HEK293 (cell line): ENCODE measurements around the gene LEPR.

Experiments used
- CTCF ChIA-PET: fragments of 350-600 bp; formaldehyde crosslinking; extraction: SDS; loops from one replicate; lab custom pipeline; 2021; ENCODE audit warnings: antibody characterized with exemption; lab: Yijun Ruan, JAX
- POLR2A ChIA-PET: fragments of 300-600 bp; formaldehyde crosslinking; extraction: SDS; loops from one replicate; lab custom pipeline; 2020; ENCODE audit warnings: antibody characterized with exemption, inconsistent platforms; lab: Yijun Ruan, JAX
- H3K27ac ChIP-seq: fragments of 200-500 bp; sonication (Bioruptor generic); 2 replicates; pipeline ENCODE4 v1.5.1; 2014; ENCODE audit warnings: low read depth, low read length, control low read depth, inconsistent platforms; ENCODE audit errors: extremely low read depth
- H3K36me3 ChIP-seq, 2 experiments: fragments of 200-500 bp in 1 of 2; sonication (Bioruptor generic) in 1 of 2; 1 replicate in 1 of 2; 2 replicates in 1 of 2; pipeline ENCODE4 v1.5.1; 2014 to 2017; ENCODE audit warnings: inconsistent platforms in 2 of 2, low read length in 2 of 2; ENCODE audit not compliant: control insufficient read depth in 2 of 2, insufficient read depth in 1 of 2
- H3K4me1 ChIP-seq: fragments of 200-500 bp; sonication (Bioruptor generic); 2 replicates; pipeline ENCODE4 v1.5.1; 2014; ENCODE audit warnings: mild to moderate bottlenecking, low read length, inconsistent platforms; ENCODE audit not compliant: control insufficient read depth, insufficient read depth
- H3K4me3 ChIP-seq: 2 replicates; pipeline ENCODE4 v1.5.1; 2011; ENCODE audit warnings: low read depth, mild to moderate bottlenecking, control low read depth, low read length, moderate library complexity
- H3K9me3 ChIP-seq: fragments of 200-500 bp; sonication (Bioruptor generic); 2 replicates; pipeline ENCODE4 v1.5.1; 2014; ENCODE audit warnings: low read depth, low read length, inconsistent platforms; ENCODE audit not compliant: control insufficient read depth, insufficient read depth
- EGR2 ChIP-seq: fragments of 450-650 bp; formaldehyde crosslinking; IDR thresholded peaks from 2 replicates; pipeline ENCODE4 v1.5.1; 2016; ENCODE audit warnings: low read depth, missing biosample characterization, missing genetic modification characterization
- HOXC10 ChIP-seq: sonication (generic); formaldehyde crosslinking; IDR thresholded peaks from 2 replicates; pipeline ENCODE4 v1.8.1; 2023; ENCODE audit warnings: mild to moderate bottlenecking, missing genetic modification reagents
- MEIS1 ChIP-seq: sonication (generic); formaldehyde crosslinking; IDR thresholded peaks from 2 replicates; pipeline ENCODE4 v1.8.1; 2022; ENCODE audit warnings: missing genetic modification reagents, mild to moderate bottlenecking, borderline replicate concordance
- OSR2 ChIP-seq: fragments of 450-650 bp; formaldehyde crosslinking; IDR thresholded peaks from 2 replicates; pipeline ENCODE4 v1.5.1; 2016; ENCODE audit warnings: missing biosample characterization, missing genetic modification characterization
- ZBTB7A ChIP-seq: fragments of 450-650 bp; formaldehyde crosslinking; IDR thresholded peaks from 2 replicates; pipeline ENCODE4 v1.5.1; 2016; ENCODE audit warnings: low read depth, missing biosample characterization, missing genetic modification characterization
- ZBTB8A ChIP-seq: fragments of 450-650 bp; formaldehyde crosslinking; IDR thresholded peaks from 2 replicates; pipeline ENCODE4 v1.5.1; 2016; ENCODE audit warnings: missing biosample characterization, missing genetic modification characterization
- ZFP41 ChIP-seq: fragments of 450-650 bp; formaldehyde crosslinking; IDR thresholded peaks from 2 replicates; pipeline ENCODE4 v1.5.1; 2016; ENCODE audit warnings: missing biosample characterization, missing genetic modification characterization, borderline replicate concordance
- ZFP69B ChIP-seq: fragments of 450-650 bp; formaldehyde crosslinking; IDR thresholded peaks from 2 replicates; pipeline ENCODE4 v1.5.1; 2016; ENCODE audit warnings: missing biosample characterization, missing genetic modification characterization
- ZNF121 ChIP-seq: fragments of 450-650 bp; formaldehyde crosslinking; IDR thresholded peaks from 2 replicates; pipeline ENCODE4 v1.5.1; 2016; ENCODE audit warnings: missing biosample characterization, missing genetic modification characterization
- ZNF146 ChIP-seq: fragments of 450-650 bp; formaldehyde crosslinking; IDR thresholded peaks from 2 replicates; pipeline ENCODE4 v1.5.1; 2016; ENCODE audit warnings: missing biosample characterization, missing genetic modification characterization
- ZNF16 ChIP-seq: fragments of 450-650 bp; formaldehyde crosslinking; IDR thresholded peaks from 2 replicates; pipeline ENCODE4 v1.5.1; 2016; ENCODE audit warnings: low read depth, missing biosample characterization, missing genetic modification characterization
- ZNF202 ChIP-seq: fragments of 450-650 bp; formaldehyde crosslinking; IDR thresholded peaks from 2 replicates; pipeline ENCODE4 v1.5.1; 2016; ENCODE audit warnings: missing biosample characterization, missing genetic modification characterization, borderline replicate concordance
- ZNF211 ChIP-seq: fragments of 450-650 bp; formaldehyde crosslinking; IDR thresholded peaks from 2 replicates; pipeline ENCODE4 v1.5.1; 2016; ENCODE audit warnings: low read depth, missing biosample characterization, missing genetic modification characterization
- ZNF23 ChIP-seq: fragments of 450-650 bp; formaldehyde crosslinking; IDR thresholded peaks from 2 replicates; pipeline ENCODE4 v1.5.1; 2016; ENCODE audit warnings: missing biosample characterization, missing genetic modification characterization, borderline replicate concordance
- ZNF292 ChIP-seq: fragments of 450-650 bp; formaldehyde crosslinking; IDR thresholded peaks from 2 replicates; pipeline ENCODE4 v1.5.1; 2016; ENCODE audit warnings: low read depth, missing biosample characterization, missing genetic modification characterization, borderline replicate concordance
- ZNF404 ChIP-seq: fragments of 450-650 bp; formaldehyde crosslinking; IDR thresholded peaks from 2 replicates; pipeline ENCODE4 v1.5.1; 2017; ENCODE audit warnings: missing biosample characterization, missing genetic modification characterization
- ZNF426 ChIP-seq: fragments of 450-650 bp; formaldehyde crosslinking; IDR thresholded peaks from 2 replicates; pipeline ENCODE4 v1.5.1; 2017; ENCODE audit warnings: missing biosample characterization, missing genetic modification characterization, mild to moderate bottlenecking, inconsistent platforms, moderate library complexity
- ZNF488 ChIP-seq: fragments of 450-650 bp; formaldehyde crosslinking; IDR thresholded peaks from 2 replicates; pipeline ENCODE4 v1.5.1; 2016; ENCODE audit warnings: missing biosample characterization, missing genetic modification characterization
- ZNF549 ChIP-seq: fragments of 450-650 bp; IDR thresholded peaks from 2 replicates; pipeline ENCODE4 v1.5.1; 2018; ENCODE audit warnings: missing biosample characterization, missing genetic modification characterization, mild to moderate bottlenecking, inconsistent platforms, moderate library complexity
- ZNF560 ChIP-seq: fragments of 450-650 bp; formaldehyde crosslinking; IDR thresholded peaks from 2 replicates; pipeline ENCODE4 v1.5.1; 2017; ENCODE audit warnings: missing biosample characterization, missing genetic modification characterization, borderline replicate concordance
- ZNF561 ChIP-seq: fragments of 450-650 bp; IDR thresholded peaks from 2 replicates; pipeline ENCODE4 v1.5.1; 2018; ENCODE audit warnings: missing biosample characterization, missing genetic modification characterization, borderline replicate concordance
- ZNF571 ChIP-seq: fragments of 450-650 bp; formaldehyde crosslinking; IDR thresholded peaks from 2 replicates; pipeline ENCODE4 v1.5.0; 2017; ENCODE audit warnings: missing biosample characterization, missing genetic modification characterization
- ZNF664 ChIP-seq: fragments of 450-650 bp; formaldehyde crosslinking; IDR thresholded peaks from 2 replicates; pipeline ENCODE4 v1.5.1; 2016; ENCODE audit warnings: missing biosample characterization, missing genetic modification characterization
- ZNF677 ChIP-seq: fragments of 450-650 bp; IDR thresholded peaks from 2 replicates; pipeline ENCODE4 v1.5.0; 2018; ENCODE audit warnings: missing biosample characterization, mild to moderate bottlenecking, missing genetic modification characterization, moderate library complexity
- ZNF707 ChIP-seq: fragments of 450-650 bp; formaldehyde crosslinking; IDR thresholded peaks from 2 replicates; pipeline ENCODE4 v1.5.1; 2016; ENCODE audit warnings: missing biosample characterization, missing genetic modification characterization
- TF ChIP-seq, protein P1 (sequence below): fragments of 450-650 bp; formaldehyde crosslinking; IDR thresholded peaks from 2 replicates; pipeline ENCODE4 v1.5.1; 2016; ENCODE audit warnings: missing biosample characterization, missing genetic modification characterization
- TF ChIP-seq, protein P2 (sequence below): fragments of 450-650 bp; formaldehyde crosslinking; IDR thresholded peaks from 2 replicates; pipeline ENCODE4; 2016; ENCODE audit warnings: missing biosample characterization, missing genetic modification characterization

The LEPR gene

GRCh38 chr1:65418522-65419185 is 1.8 kb upstream of the LEPR start:
- TF ChIP-seq ZNF488 (tag by site-specific recombination) (no peak), EGR2 (tag by site-specific recombination) (no peak), MEIS1 (CRISPR knock-in tag) (no peak), ZNF23 (tag by site-specific recombination) (no peak), ZFP41 (tag by site-specific recombination) (no peak), HOXC10 (CRISPR knock-in tag) (no peak), OSR2 (no peak), ZNF211 (no peak), ZNF549 (tag by site-specific recombination) (no peak), ZNF426 (tag by site-specific recombination) (no peak)
- TF ChIP-seq, protein P1, sequence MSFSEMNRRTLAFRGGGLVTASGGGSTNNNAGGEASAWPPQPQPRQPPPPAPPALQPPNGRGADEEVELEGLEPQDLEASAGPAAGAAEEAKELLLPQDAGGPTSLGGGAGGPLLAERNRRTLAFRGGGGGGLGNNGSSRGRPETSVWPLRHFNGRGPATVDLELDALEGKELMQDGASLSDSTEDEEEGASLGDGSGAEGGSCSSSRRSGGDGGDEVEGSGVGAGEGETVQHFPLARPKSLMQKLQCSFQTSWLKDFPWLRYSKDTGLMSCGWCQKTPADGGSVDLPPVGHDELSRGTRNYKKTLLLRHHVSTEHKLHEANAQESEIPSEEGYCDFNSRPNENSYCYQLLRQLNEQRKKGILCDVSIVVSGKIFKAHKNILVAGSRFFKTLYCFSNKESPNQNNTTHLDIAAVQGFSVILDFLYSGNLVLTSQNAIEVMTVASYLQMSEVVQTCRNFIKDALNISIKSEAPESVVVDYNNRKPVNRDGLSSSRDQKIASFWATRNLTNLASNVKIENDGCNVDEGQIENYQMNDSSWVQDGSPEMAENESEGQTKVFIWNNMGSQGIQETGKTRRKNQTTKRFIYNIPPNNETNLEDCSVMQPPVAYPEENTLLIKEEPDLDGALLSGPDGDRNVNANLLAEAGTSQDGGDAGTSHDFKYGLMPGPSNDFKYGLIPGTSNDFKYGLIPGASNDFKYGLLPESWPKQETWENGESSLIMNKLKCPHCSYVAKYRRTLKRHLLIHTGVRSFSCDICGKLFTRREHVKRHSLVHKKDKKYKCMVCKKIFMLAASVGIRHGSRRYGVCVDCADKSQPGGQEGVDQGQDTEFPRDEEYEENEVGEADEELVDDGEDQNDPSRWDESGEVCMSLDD (tag by site-specific recombination): no peak
- H3K4me3 ChIP-seq: no peak overlapping the region
- H3K4me1 ChIP-seq: no peaks in the 10 kb centered on the region
- H3K9me3 ChIP-seq: no peaks in the 10 kb centered on the region
- H3K36me3 ChIP-seq: peaks cover 0 to 4% of the 10 kb centered on the region in 2 experiments; a peak in 1 of 3 replicates
- ChIA-PET POLR2A (interaction anchor here (0.6 kb wide), 1 partner anchor 8 kb away, joined by 3 read pairs; no protein-coding TSS in a partner anchor), CTCF (interaction anchor here (1.2 to 1.9 kb wide), 3 partner anchors 10 to 269 kb away, joined by 3 to 7 read pairs (median 5); no protein-coding TSS in a partner anchor)
- no peak overlapping the region for H3K27ac ChIP-seq

DNA sequence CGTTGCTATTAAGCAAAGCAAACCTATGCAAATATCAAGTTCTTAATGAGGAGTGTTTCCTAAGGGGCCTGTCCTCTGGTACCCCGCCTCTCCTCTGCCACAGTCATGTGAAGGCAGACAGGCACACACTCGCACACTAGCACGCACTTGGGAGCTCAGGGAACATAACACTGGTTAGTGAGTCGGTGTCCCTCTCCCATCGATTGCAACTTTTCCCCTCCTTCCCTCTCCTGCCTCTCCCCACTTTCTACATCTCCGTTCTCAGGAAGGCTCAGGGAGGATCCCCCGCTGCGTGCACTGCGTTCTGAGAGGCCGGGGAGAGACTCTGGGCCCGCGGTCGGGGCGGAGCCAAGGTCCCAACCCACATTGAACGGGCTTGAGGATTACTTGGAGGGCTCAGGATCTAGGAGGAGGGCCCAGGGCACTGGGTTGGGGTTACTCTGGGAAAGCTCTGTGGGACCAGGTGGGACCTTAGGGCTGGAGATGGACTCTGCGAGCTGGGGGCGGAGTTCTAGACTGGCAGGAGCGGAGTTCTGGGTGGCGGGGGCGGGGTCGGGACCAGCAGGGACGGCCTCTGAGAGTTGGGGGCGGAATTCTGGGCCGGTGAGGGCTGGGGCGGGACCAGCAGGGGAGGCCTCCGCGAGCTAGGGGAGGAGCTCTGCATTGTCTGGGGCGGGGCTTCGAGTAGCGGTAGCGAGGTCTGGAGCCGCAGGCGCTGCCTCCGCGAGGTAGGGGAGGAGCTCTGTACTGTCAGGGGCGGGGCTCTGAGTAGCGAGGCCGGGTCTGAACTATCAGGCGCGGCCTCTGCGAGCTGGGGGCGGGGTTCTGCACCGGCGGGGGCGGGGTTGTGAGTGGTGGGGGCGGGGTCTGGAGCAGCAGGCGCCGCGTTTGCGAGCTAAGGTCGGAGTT is 533 bp upstream of the LEPR start:
- Histone ChIP-seq H3K9me3 (no peaks in the 10 kb centered on the region), H3K27ac (no peak overlapping the region; the same call in 1 of the 2 replicates), H3K4me1 (no peaks in the 10 kb centered on the region), H3K4me3 (peak overlapping the region; percentile 90), H3K36me3 (no peaks in the 10 kb centered on the region)
- POLR2A ChIA-PET: interaction anchor here (0.6 to 1.5 kb wide), 15 partner anchors 10 to 1633 kb away, joined by 3 to 9 read pairs (median 4); partner anchors contain the start of gene DNAJC6
- CTCF ChIA-PET: interaction anchor here (0.5 to 1.3 kb wide), 5 partner anchors 9 to 972 kb away, joined by 3 to 5 read pairs (median 3); no protein-coding TSS in a partner anchor
- TF ChIP-seq ZNF121 (tag by site-specific recombination) (no peak), ZNF202 (tag by site-specific recombination) (no peak), OSR2 (no peak), ZNF146 (tag by site-specific recombination) (no peak), ZNF571 (tag by site-specific recombination) (no peak), ZNF292 (no peak), ZNF23 (tag by site-specific recombination) (no peak), ZNF707 (tag by site-specific recombination) (no peak), ZBTB7A (tag by site-specific recombination) (no peak), ZFP69B (tag by site-specific recombination) (peak; percentile 87), ZNF16 (no peak), ZNF560 (no peak), ZBTB8A (tag by site-specific recombination) (peak; percentile 67), ZNF561 (tag by site-specific recombination) (peak; percentile 39; the same call in 1 of the 2 replicates), ZNF677 (tag by site-specific recombination) (no peak), ZNF664 (tag by site-specific recombination) (no peak), ZNF404 (tag by site-specific recombination) (no peak)
- TF ChIP-seq, protein P2, sequence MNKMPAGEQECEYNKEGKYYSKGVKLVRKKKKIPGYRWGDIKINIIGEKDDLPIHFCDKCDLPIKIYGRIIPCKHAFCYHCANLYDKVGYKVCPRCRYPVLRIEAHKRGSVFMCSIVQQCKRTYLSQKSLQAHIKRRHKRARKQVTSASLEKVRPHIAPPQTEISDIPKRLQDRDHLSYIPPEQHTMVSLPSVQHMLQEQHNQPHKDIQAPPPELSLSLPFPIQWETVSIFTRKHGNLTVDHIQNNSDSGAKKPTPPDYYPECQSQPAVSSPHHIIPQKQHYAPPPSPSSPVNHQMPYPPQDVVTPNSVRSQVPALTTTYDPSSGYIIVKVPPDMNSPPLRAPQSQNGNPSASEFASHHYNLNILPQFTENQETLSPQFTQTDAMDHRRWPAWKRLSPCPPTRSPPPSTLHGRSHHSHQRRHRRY (tag by site-specific recombination): no peak
